HepG2 (cell line): ENCODE results near the gene MVB12A. TPM values are rescaled to one million over a fixed set of nuclear protein-coding genes. Genes with fewer than 3 reads are reported as not detected.

Experiments used
- CHD2 ChIP-seq: IDR thresholded peaks from 2 replicates; pipeline ENCODE4 v1.6.1; 2011; ENCODE audit warnings: low read depth, low read length, improper control_type of control experiment
- FIP1L1 ChIP-seq: fragments of 200-400 bp; formaldehyde crosslinking; IDR thresholded peaks from 2 replicates; pipeline ENCODE4 v1.6.1; 2018; ENCODE audit warnings: low read depth, mild to moderate bottlenecking, low read length, moderate library complexity, borderline replicate concordance; ENCODE audit not compliant: insufficient read depth
- MAFK ChIP-seq, 2 experiments: IDR thresholded peaks in 1 of 2; conservative IDR thresholded peaks in 1 of 2; 2 replicates each; pipeline ENCODE4 v1.6.1; 2011; ENCODE audit warnings: improper control_type of control experiment in 2 of 2, low read length in 2 of 2
- NFE2L1 ChIP-seq: sonication (generic); formaldehyde crosslinking; IDR thresholded peaks from 2 replicates; pipeline ENCODE4 v1.4.0; 2020; ENCODE audit warnings: missing genetic modification reagents, mild to moderate bottlenecking, borderline replicate concordance
- RARG ChIP-seq: sonication (generic); formaldehyde crosslinking; IDR thresholded peaks from 2 replicates; pipeline ENCODE4 v1.4.0; 2020; ENCODE audit warnings: low read depth, mild to moderate bottlenecking, missing genetic modification reagents
- SATB2 ChIP-seq: sonication (generic); formaldehyde crosslinking; IDR thresholded peaks from 2 replicates; pipeline ENCODE4 v1.5.0; 2020; ENCODE audit warnings: missing genetic modification reagents
- SETDB1 ChIP-seq: sonication (generic); formaldehyde crosslinking; IDR thresholded peaks from 2 replicates; pipeline ENCODE4 v1.5.1; 2020; ENCODE audit warnings: missing genetic modification reagents, mild to moderate bottlenecking, borderline replicate concordance
- SMARCC2 ChIP-seq: fragments of 450-650 bp; IDR thresholded peaks from 2 replicates; pipeline ENCODE4 v1.6.1; 2017; ENCODE audit warnings: antibody characterized with exemption, mild to moderate bottlenecking
- SP4 ChIP-seq: sonication (generic); formaldehyde crosslinking; IDR thresholded peaks from 2 replicates; pipeline ENCODE4 v1.8.1; 2023; ENCODE audit warnings: mild to moderate bottlenecking, missing genetic modification reagents
- SUZ12 ChIP-seq: fragments of 150-350 bp; IDR thresholded peaks from 2 replicates; pipeline ENCODE4 v1.6.1; 2014; ENCODE audit warnings: low read depth, low read length
- TBP ChIP-seq: sonication (generic); formaldehyde crosslinking; IDR thresholded peaks from 2 replicates; pipeline ENCODE4 v1.5.0; 2020; ENCODE audit warnings: missing genetic modification reagents
- THYN1 ChIP-seq: sonication (generic); formaldehyde crosslinking; IDR thresholded peaks from 2 replicates; pipeline ENCODE4 v1.8.1; 2023; ENCODE audit warnings: low read depth, mild to moderate bottlenecking, moderate library complexity, missing genetic modification reagents, borderline replicate concordance
- ZBTB7B ChIP-seq: sonication (generic); formaldehyde crosslinking; IDR thresholded peaks from 2 replicates; pipeline ENCODE4 v1.4.0; 2020; ENCODE audit warnings: missing genetic modification reagents
- ZEB1 ChIP-seq: IDR thresholded peaks from 2 replicates; pipeline ENCODE4 v1.6.1; 2012; ENCODE audit warnings: mild to moderate bottlenecking, low read depth, inconsistent platforms; ENCODE audit not compliant: insufficient replicate concordance
- ZFP91 ChIP-seq: sonication (generic); formaldehyde crosslinking; IDR thresholded peaks from 2 replicates; pipeline ENCODE4 v1.9.0; 2022; ENCODE audit warnings: missing genetic modification reagents, mild to moderate bottlenecking, borderline replicate concordance
- ZNF138 ChIP-seq: sonication (generic); formaldehyde crosslinking; IDR thresholded peaks from 2 replicates; pipeline ENCODE4 v1.5.0; 2020; ENCODE audit warnings: mild to moderate bottlenecking, low read depth, missing genetic modification reagents
- ZNF331 ChIP-seq: sonication (generic); formaldehyde crosslinking; IDR thresholded peaks from 2 replicates; pipeline ENCODE4 v1.4.0; 2020; ENCODE audit warnings: missing genetic modification reagents
- ZNF569 ChIP-seq: sonication (generic); formaldehyde crosslinking; IDR thresholded peaks from 2 replicates; pipeline ENCODE4 v1.5.0; 2020; ENCODE audit warnings: mild to moderate bottlenecking, missing genetic modification reagents, moderate library complexity, borderline replicate concordance
- ZNF737 ChIP-seq: sonication (generic); formaldehyde crosslinking; IDR thresholded peaks from 2 replicates; pipeline ENCODE4 v1.5.0; 2020; ENCODE audit warnings: missing genetic modification reagents, mild to moderate bottlenecking, borderline replicate concordance
- ZUFSP ChIP-seq: sonication (generic); formaldehyde crosslinking; IDR thresholded peaks from 2 replicates; pipeline ENCODE4 v1.9.0; 2021; ENCODE audit warnings: missing genetic modification reagents, mild to moderate bottlenecking, borderline replicate concordance
- polyA plus RNA-seq, 8 experiments: library from polyadenylated mRNA; depleted of rRNA in 3 of 8; stranded (reverse) in 7 of 8; unstranded in 1 of 8; fragments of >200 nt; fragmentation: Illumina TruSeq in 4 of 8; extraction: Trizol in 4 of 8; gene quantifications; 2 replicates each; pipeline versions ENCODE4 v1.2.1 to v1.2.3, GENCODE V29; 2011 to 2016; ENCODE audit warnings: low read depth in 4 of 8, missing spikeins in 1 of 8, mixed read lengths in 1 of 8; ENCODE audit not compliant: insufficient read depth in 1 of 8
- total RNA-seq, 5 experiments: library from RNA; depleted of rRNA; stranded (reverse); fragments of >200 nt; fragmentation: Illumina TruSeq; extraction: Trizol; gene quantifications; 2 replicates each; pipeline ENCODE4 v1.2.3, GENCODE V29; 2016; ENCODE audit warnings: low read depth in 1 of 5
- TF ChIP-seq, protein P1 (sequence below): sonication (generic); formaldehyde crosslinking; IDR thresholded peaks from 2 replicates; pipeline ENCODE4 v1.5.0; 2020; ENCODE audit warnings: missing genetic modification reagents, mild to moderate bottlenecking, borderline replicate concordance
- TF ChIP-seq, protein P2 (sequence below): sonication (generic); formaldehyde crosslinking; IDR thresholded peaks from 2 replicates; pipeline ENCODE4 v1.8.1; 2023; ENCODE audit warnings: missing genetic modification reagents, inconsistent platforms, borderline replicate concordance
- TF ChIP-seq, protein P3 (sequence below): sonication (generic); formaldehyde crosslinking; IDR thresholded peaks from 2 replicates; pipeline ENCODE4 v1.5.0; 2020; ENCODE audit warnings: missing genetic modification reagents

Gene MVB12A
- total and polyA plus RNA-seq, 2 of the 13 experiments (the other 11 are each of a cell fraction or from before 2014, with no cell fraction given) = 35.7 to 36.1 TPM

DNA sequence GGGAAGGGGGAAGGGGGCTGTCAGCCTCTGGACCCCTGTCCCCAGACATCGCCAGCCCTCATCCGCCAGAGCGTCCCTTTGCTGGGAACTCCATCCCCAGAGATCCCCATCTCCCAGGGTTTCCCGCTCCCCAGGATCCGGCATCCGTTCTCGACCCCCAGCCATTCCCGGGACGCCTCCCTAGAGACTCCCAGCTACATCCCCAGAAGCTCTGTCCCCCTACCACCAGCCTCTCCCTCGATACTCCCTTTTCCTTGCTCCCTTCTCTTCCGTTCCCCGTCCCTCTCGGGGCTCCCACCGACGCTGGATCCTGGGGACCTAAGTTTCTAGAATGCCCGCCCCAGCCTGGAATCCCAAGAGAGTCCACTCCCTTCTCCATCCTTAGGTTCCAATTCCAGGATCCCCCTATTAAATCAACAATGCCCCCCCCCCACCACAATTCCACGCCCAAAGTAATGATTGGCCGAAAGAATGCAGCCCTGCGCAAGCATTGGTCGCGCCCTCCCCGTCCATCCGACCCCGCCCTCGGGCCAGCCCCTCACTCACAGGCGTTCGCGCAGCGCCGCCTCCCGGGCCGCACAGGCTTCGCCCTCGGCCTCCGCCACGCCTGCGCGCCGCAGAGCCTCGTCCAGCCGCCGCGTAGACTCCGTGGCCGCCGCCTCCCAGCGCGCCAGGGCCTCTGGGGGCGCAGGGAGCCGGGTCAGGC, 29.0 kb upstream of the MVB12A start (continued):
- TF ChIP-seq SATB2 (no peak), CHD2 (no peak), ZNF569 (CRISPR knock-in tag) (no peak), SP4 (CRISPR knock-in tag) (peak; percentile 17; the same call in 1 of the 2 replicates), SMARCC2 (no peak), ZNF737 (CRISPR knock-in tag) (no peak), SETDB1 (CRISPR knock-in tag) (no peak), THYN1 (CRISPR knock-in tag) (no peak), ZBTB7B (CRISPR knock-in tag) (peak; percentile 73), ZNF138 (CRISPR knock-in tag) (no peak), ZUFSP (CRISPR knock-in tag) (no peak), TBP (CRISPR knock-in tag) (no peak), ZFP91 (CRISPR knock-in tag) (0 out of 2 replicates have a peak, but pooled peaks have one; percentile 62), ZNF331 (CRISPR knock-in tag) (0 out of 2 replicates have a peak, but pooled peaks have one; percentile 26), FIP1L1 (no peak), MAFK (conservative IDR thresholded peaks at IDR 0.05 in 1 of 2, IDR thresholded peaks at IDR 0.05 in 1 of 2; ENCODE audit: low read length in 2 of 2) (no peak), ZEB1 (no peak), RARG (CRISPR knock-in tag) (no peak), SUZ12 (no peak), NFE2L1 (CRISPR knock-in tag) (no peak)
- TF ChIP-seq, protein P1, sequence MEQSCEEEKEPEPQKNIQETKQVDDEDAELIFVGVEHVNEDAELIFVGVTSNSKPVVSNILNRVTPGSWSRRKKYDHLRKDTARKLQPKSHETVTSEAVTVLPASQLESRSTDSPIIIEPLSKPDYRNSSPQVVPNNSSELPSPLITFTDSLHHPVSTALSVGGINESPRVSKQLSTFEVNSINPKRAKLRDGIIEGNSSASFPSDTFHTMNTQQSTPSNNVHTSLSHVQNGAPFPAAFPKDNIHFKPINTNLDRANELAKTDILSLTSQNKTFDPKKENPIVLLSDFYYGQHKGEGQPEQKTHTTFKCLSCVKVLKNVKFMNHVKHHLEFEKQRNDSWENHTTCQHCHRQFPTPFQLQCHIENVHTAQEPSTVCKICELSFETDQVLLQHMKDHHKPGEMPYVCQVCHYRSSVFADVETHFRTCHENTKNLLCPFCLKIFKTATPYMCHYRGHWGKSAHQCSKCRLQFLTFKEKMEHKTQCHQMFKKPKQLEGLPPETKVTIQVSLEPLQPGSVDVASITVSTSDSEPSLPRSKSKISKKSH = no peak
- TF ChIP-seq, protein P2, sequence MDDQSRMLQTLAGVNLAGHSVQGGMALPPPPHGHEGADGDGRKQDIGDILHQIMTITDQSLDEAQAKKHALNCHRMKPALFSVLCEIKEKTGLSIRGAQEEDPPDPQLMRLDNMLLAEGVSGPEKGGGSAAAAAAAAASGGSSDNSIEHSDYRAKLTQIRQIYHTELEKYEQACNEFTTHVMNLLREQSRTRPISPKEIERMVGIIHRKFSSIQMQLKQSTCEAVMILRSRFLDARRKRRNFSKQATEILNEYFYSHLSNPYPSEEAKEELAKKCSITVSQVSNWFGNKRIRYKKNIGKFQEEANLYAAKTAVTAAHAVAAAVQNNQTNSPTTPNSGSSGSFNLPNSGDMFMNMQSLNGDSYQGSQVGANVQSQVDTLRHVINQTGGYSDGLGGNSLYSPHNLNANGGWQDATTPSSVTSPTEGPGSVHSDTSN (CRISPR knock-in tag) = no peak
- TF ChIP-seq, protein P3, sequence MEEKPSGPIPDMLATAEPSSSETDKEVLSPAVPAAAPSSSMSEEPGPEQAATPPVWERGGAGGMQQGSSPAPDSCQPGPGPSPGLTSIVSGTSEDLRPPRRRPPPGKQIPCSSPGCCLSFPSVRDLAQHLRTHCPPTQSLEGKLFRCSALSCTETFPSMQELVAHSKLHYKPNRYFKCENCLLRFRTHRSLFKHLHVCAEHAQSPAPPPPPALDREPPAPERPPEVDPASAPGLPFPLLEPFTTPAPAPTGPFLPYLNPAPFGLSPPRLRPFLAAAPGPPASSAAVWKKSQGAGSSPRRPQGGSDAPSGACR = no peak
